ENCODE measurements around the gene HOXC6. TPM values are rescaled to one million over a fixed set of nuclear protein-coding genes. Genes with fewer than 3 reads are reported as not detected.

Gene HOXC6
- total and polyA plus RNA-seq, 10 of the 15 experiments (the other 5 are each of a cell fraction or from before 2014, with no cell fraction given) = 0.02 to 0.55 (median 0.45) TPM; not detected in 4

DNA sequence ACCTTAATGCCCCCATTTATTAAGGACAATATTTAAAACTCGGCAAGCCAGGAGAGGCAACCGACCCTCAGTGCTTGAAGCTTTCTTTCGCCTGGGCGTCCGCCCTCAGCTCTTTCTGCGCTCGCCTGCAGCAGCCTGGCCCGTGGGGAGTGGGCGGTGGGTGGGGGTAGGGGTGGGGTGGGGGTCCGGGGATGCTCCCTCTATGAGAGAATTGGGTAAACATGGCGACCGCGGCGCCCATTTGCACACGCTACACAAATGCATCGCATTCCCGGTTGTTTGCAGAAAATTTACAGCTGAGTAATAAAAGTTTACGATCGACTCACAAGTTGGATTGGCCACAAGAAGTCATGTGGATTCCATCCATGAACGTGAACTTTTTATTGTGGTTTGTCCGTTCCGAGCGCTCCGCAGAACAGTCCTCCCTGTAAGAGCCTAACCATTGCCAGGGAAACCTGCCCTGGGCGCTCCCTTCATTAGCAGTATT, 11.7 kb upstream of the HOXC6 start:
- WGBS (ENCODE audit: insufficient coverage, insufficient replicate concordance, low lambda C conversion rate, missing lambda C conversion rate) = 4% methylated on average over 25 of the region's 25 CpGs
- ChIA-PET CTCF (interaction anchor here (0.6 to 3.8 kb wide), 11 partner anchors 9 to 200 kb away, joined by 4 to 27 read pairs (median 14); partner anchors contain the start of genes HOXC10, HOXC4, HOXC5 and HOXC6), POLR2A (interaction anchor here (0.6 to 1.9 kb wide), 7 partner anchors 8 to 265 kb away, joined by 4 to 24 read pairs (median 9); partner anchors contain the start of genes CISTR, HOXC4 and HOXC5), RAD21 (ENCODE audit: unreplicated experiment) (interaction anchor here (0.8 to 2.1 kb wide), 10 partner anchors 8 to 198 kb away, joined by 3 to 21 read pairs (median 9); partner anchors contain the start of genes HOXC10, HOXC4, HOXC5 and HOXC8), SMC1A (ENCODE audit: uncharacterized antibody, unreplicated experiment) (interaction anchor here (0.6 to 2.5 kb wide), 12 partner anchors 9 to 191 kb away, joined by 3 to 22 read pairs (median 6); partner anchors contain the start of genes HOXC10, HOXC4, HOXC5 and HOXC6)
- FAIRE-seq (no peak), ATAC-seq (no peak), DNase-seq (ENCODE audit: low read depth, low spot score) (no peak)
- no peak overlapping the region for H3K4me3 ChIP-seq
- H2AFZ ChIP-seq (ENCODE audit: control insufficient read depth, low read depth, low read length) = no peak overlapping the region
- no peaks in the 10 kb centered on the region for H3K79me2 ChIP-seq (ENCODE audit: control insufficient read depth, insufficient read depth, low read length)
- H3K27me3 ChIP-seq (replicated peaks in 1 of 2; ENCODE audit: control insufficient read depth in 2 of 2, insufficient read depth in 2 of 2, low read length in 1 of 2) = peaks cover 11 to 26% of the 10 kb centered on the region in 2 experiments
- H3K4me2 ChIP-seq (ENCODE audit: control insufficient read depth, insufficient read depth) = 0 out of 2 replicates have a peak overlapping the region, but pooled peaks have one; percentile 17
- no peak overlapping the region for H3K9ac ChIP-seq (ENCODE audit: control insufficient read depth, insufficient read depth, low read length)
- H3K27ac ChIP-seq (ENCODE audit: control insufficient read depth, insufficient read depth) = no peak overlapping the region
- in situ Hi-C loops (cut with MboI) = no loop called here
- no peaks in the 10 kb centered on the region; the same call in 1 of the 2 replicates for H4K20me1 ChIP-seq (ENCODE audit: control insufficient read depth, insufficient read depth)
- H3K9me3 ChIP-seq (replicated peaks; ENCODE audit: control insufficient read depth, insufficient read depth, low read length) = no peaks in the 10 kb centered on the region
- intact Hi-C loops (cut with micrococcal nuclease; ENCODE audit: unreplicated experiment) = no loop called here
- H3K4me1 ChIP-seq (ENCODE audit: control insufficient read depth, insufficient read depth, low read length) = peaks cover 18% of the 10 kb centered on the region
- no TSS peak for BruUV-seq (replicated peaks)
- H3K36me3 ChIP-seq (ENCODE audit: control insufficient read depth in 2 of 2, insufficient read depth in 2 of 2, low read length in 1 of 2) = no peaks in the 10 kb centered on the region
- TF ChIP-seq EP300 (IDR thresholded peaks at IDR 0.05; ENCODE audit: borderline replicate concordance in 1 of 2, control insufficient read depth in 1 of 2, low read depth in 2 of 2, low read length in 2 of 2) (no peak), ETV6 (conservative IDR thresholded peaks at IDR 0.05 in 1 of 2, IDR thresholded peaks at IDR 0.05 in 1 of 2; ENCODE audit: borderline replicate concordance in 1 of 2, low read depth in 1 of 2) (no peak), TARDBP (IDR thresholded peaks at IDR 0.05; ENCODE audit: borderline replicate concordance) (no peak), ZNF384 (IDR thresholded peaks at IDR 0.05; ENCODE audit: borderline replicate concordance, low read depth, low read length) (no peak), SMAD5 (IDR thresholded peaks at IDR 0.05; ENCODE audit: low read depth) (no peak), RUNX3 (IDR thresholded peaks at IDR 0.05; ENCODE audit: low read length) (no peak), DPF2 (IDR thresholded peaks at IDR 0.05) (no peak), NR2F1 (conservative IDR thresholded peaks at IDR 0.05) (no peak)
- TF ChIP-seq, protein P1, sequence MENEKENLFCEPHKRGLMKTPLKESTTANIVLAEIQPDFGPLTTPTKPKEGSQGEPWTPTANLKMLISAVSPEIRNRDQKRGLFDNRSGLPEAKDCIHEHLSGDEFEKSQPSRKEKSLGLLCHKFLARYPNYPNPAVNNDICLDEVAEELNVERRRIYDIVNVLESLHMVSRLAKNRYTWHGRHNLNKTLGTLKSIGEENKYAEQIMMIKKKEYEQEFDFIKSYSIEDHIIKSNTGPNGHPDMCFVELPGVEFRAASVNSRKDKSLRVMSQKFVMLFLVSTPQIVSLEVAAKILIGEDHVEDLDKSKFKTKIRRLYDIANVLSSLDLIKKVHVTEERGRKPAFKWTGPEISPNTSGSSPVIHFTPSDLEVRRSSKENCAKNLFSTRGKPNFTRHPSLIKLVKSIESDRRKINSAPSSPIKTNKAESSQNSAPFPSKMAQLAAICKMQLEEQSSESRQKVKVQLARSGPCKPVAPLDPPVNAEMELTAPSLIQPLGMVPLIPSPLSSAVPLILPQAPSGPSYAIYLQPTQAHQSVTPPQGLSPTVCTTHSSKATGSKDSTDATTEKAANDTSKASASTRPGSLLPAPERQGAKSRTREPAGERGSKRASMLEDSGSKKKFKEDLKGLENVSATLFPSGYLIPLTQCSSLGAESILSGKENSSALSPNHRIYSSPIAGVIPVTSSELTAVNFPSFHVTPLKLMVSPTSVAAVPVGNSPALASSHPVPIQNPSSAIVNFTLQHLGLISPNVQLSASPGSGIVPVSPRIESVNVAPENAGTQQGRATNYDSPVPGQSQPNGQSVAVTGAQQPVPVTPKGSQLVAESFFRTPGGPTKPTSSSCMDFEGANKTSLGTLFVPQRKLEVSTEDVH (IDR thresholded peaks at IDR 0.05; ENCODE audit: low read depth, partially characterized antibody) = no peak
- TF ChIP-seq, protein P2, sequence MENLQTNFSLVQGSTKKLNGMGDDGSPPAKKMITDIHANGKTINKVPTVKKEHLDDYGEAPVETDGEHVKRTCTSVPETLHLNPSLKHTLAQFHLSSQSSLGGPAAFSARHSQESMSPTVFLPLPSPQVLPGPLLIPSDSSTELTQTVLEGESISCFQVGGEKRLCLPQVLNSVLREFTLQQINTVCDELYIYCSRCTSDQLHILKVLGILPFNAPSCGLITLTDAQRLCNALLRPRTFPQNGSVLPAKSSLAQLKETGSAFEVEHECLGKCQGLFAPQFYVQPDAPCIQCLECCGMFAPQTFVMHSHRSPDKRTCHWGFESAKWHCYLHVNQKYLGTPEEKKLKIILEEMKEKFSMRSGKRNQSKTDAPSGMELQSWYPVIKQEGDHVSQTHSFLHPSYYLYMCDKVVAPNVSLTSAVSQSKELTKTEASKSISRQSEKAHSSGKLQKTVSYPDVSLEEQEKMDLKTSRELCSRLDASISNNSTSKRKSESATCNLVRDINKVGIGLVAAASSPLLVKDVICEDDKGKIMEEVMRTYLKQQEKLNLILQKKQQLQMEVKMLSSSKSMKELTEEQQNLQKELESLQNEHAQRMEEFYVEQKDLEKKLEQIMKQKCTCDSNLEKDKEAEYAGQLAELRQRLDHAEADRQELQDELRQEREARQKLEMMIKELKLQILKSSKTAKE (IDR thresholded peaks at IDR 0.05; ENCODE audit: low read depth, poor library complexity, severe bottlenecking) = no peak
- TF ChIP-seq, protein P3, sequence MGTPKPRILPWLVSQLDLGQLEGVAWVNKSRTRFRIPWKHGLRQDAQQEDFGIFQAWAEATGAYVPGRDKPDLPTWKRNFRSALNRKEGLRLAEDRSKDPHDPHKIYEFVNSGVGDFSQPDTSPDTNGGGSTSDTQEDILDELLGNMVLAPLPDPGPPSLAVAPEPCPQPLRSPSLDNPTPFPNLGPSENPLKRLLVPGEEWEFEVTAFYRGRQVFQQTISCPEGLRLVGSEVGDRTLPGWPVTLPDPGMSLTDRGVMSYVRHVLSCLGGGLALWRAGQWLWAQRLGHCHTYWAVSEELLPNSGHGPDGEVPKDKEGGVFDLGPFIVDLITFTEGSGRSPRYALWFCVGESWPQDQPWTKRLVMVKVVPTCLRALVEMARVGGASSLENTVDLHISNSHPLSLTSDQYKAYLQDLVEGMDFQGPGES (IDR thresholded peaks at IDR 0.05) = no peak
- TF ChIP-seq, protein P4, sequence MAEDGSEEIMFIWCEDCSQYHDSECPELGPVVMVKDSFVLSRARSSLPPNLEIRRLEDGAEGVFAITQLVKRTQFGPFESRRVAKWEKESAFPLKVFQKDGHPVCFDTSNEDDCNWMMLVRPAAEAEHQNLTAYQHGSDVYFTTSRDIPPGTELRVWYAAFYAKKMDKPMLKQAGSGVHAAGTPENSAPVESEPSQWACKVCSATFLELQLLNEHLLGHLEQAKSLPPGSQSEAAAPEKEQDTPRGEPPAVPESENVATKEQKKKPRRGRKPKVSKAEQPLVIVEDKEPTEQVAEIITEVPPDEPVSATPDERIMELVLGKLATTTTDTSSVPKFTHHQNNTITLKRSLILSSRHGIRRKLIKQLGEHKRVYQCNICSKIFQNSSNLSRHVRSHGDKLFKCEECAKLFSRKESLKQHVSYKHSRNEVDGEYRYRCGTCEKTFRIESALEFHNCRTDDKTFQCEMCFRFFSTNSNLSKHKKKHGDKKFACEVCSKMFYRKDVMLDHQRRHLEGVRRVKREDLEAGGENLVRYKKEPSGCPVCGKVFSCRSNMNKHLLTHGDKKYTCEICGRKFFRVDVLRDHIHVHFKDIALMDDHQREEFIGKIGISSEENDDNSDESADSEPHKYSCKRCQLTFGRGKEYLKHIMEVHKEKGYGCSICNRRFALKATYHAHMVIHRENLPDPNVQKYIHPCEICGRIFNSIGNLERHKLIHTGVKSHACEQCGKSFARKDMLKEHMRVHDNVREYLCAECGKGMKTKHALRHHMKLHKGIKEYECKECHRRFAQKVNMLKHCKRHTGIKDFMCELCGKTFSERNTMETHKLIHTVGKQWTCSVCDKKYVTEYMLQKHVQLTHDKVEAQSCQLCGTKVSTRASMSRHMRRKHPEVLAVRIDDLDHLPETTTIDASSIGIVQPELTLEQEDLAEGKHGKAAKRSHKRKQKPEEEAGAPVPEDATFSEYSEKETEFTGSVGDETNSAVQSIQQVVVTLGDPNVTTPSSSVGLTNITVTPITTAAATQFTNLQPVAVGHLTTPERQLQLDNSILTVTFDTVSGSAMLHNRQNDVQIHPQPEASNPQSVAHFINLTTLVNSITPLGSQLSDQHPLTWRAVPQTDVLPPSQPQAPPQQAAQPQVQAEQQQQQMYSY (CRISPR knock-in tag; IDR thresholded peaks at IDR 0.05) = no peak

All from GM12878 (cell line).